IMR-90 (cell line): ENCODE measurements around the gene SLC24A3.

ENCODE experiments used
- BHLHE40 ChIP-seq: fragments of 150-350 bp; IDR thresholded peaks from 2 replicates; pipeline ENCODE4 v1.6.1; 2016; ENCODE audit warnings: mild to moderate bottlenecking, low read depth, low read length
- CEBPB ChIP-seq: IDR thresholded peaks from 2 replicates; pipeline ENCODE4 v1.6.1; 2012; ENCODE audit warnings: low read depth, low read length, improper control_type of control experiment
- MXI1 ChIP-seq: IDR thresholded peaks from 2 replicates; pipeline ENCODE4 v1.6.1; 2012; ENCODE audit warnings: low read depth, mild to moderate bottlenecking, low read length, moderate library complexity, borderline replicate concordance
- NFE2L2 ChIP-seq: fragments of 150-350 bp; IDR thresholded peaks from 2 replicates; pipeline ENCODE4 v1.6.1; 2016; ENCODE audit warnings: low read depth, mild to moderate bottlenecking, low read length
- POLR2A ChIP-seq: IDR thresholded peaks from 2 replicates; pipeline ENCODE4 v1.6.1; 2012; ENCODE audit warnings: mild to moderate bottlenecking, low read depth, low read length
- RAD21 ChIP-seq: IDR thresholded peaks from 2 replicates; pipeline ENCODE4 v1.6.1; 2012; ENCODE audit warnings: low read length, improper control_type of control experiment
- RCOR1 ChIP-seq: IDR thresholded peaks from 2 replicates; pipeline ENCODE4 v1.6.1; 2012; ENCODE audit warnings: mild to moderate bottlenecking, low read length, improper control_type of control experiment; ENCODE audit not compliant: insufficient replicate concordance
- SMC3 ChIP-seq: fragments of 150-350 bp; IDR thresholded peaks from 2 replicates; pipeline ENCODE4 v1.6.1; 2016; ENCODE audit warnings: low read depth, mild to moderate bottlenecking, antibody characterized with exemption, low read length, moderate library complexity
- TF ChIP-seq, protein P1 (sequence below): conservative IDR thresholded peaks from 2 replicates; pipeline ENCODE4 v1.5.1; 2012; ENCODE audit warnings: mild to moderate bottlenecking, low read depth, low read length, improper control_type of control experiment
- TF ChIP-seq, protein P2 (sequence below): fragments of 150-350 bp; IDR thresholded peaks from 2 replicates; pipeline ENCODE4 v1.6.1; 2017; ENCODE audit warnings: mild to moderate bottlenecking, antibody characterized with exemption, low read length, low read depth

DNA sequence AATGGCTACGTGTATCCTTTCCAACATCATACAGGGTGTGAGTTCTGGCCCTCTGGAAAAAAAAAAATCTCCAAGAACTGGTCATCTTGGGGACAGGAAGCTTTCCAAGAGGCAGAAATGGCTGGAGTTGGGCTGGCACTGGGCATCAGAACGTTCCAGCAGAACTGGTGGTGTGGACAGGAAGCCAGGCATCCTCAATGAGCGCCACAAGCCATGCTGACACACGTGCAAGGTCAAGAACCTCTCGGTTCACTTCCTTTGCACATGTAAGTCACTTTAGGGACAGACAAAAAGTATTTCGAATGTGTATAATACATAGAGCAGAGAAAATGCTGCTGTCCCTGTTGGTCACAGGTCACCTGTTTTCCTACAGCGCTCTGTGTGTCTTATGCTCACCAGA lies 518.3 kb downstream of the SLC24A3 start:
- TF ChIP-seq, protein P1, sequence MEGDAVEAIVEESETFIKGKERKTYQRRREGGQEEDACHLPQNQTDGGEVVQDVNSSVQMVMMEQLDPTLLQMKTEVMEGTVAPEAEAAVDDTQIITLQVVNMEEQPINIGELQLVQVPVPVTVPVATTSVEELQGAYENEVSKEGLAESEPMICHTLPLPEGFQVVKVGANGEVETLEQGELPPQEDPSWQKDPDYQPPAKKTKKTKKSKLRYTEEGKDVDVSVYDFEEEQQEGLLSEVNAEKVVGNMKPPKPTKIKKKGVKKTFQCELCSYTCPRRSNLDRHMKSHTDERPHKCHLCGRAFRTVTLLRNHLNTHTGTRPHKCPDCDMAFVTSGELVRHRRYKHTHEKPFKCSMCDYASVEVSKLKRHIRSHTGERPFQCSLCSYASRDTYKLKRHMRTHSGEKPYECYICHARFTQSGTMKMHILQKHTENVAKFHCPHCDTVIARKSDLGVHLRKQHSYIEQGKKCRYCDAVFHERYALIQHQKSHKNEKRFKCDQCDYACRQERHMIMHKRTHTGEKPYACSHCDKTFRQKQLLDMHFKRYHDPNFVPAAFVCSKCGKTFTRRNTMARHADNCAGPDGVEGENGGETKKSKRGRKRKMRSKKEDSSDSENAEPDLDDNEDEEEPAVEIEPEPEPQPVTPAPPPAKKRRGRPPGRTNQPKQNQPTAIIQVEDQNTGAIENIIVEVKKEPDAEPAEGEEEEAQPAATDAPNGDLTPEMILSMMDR, result no peak
- no peak for TF ChIP-seq POLR2A
- no peak for TF ChIP-seq RCOR1
- no peak for TF ChIP-seq CEBPB
- no peak for TF ChIP-seq BHLHE40
- TF ChIP-seq MXI1, result no peak
- no peak for TF ChIP-seq RAD21
- no peak for TF ChIP-seq SMC3
- TF ChIP-seq NFE2L2, result no peak
- TF ChIP-seq, protein P2, sequence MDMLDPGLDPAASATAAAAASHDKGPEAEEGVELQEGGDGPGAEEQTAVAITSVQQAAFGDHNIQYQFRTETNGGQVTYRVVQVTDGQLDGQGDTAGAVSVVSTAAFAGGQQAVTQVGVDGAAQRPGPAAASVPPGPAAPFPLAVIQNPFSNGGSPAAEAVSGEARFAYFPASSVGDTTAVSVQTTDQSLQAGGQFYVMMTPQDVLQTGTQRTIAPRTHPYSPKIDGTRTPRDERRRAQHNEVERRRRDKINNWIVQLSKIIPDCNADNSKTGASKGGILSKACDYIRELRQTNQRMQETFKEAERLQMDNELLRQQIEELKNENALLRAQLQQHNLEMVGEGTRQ, result no peak
